NCI-H2029 (cell line): ENCODE data around the gene PRKCE.

Source experiments
- DNase-seq: peaks from one replicate; lab custom pipeline; 2025; lab: John Stamatoyannopoulos, UW

Gene PRKCE

DNA sequence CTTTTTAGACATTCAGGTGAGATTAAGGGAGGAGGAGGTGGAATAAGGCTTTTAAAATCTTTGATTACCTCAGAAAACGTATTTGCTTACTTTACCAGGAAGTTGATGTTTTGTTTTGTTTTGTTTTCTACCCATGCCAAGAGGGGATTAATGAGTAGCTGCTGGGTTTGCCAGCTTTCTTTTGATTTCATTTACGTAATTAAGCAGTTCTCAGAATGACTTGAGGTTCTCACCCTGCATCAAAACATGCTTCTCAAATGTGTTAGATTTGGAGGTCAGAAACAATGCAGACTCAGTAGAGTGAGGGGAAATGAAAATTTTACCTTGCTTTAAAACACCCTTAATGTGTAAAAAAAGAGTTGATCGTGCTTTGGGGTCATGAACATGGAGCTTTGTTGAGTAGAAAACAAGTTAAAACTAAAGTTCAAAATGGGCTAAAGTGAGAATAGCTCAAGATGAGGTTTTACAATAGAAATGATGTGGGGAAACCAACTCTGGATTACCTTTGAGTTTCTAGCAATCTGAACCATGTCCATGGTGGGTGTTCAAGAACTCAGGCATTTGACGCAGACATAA, 428.6 kb downstream of the PRKCE start:
- no peak for DNase-seq

DNA sequence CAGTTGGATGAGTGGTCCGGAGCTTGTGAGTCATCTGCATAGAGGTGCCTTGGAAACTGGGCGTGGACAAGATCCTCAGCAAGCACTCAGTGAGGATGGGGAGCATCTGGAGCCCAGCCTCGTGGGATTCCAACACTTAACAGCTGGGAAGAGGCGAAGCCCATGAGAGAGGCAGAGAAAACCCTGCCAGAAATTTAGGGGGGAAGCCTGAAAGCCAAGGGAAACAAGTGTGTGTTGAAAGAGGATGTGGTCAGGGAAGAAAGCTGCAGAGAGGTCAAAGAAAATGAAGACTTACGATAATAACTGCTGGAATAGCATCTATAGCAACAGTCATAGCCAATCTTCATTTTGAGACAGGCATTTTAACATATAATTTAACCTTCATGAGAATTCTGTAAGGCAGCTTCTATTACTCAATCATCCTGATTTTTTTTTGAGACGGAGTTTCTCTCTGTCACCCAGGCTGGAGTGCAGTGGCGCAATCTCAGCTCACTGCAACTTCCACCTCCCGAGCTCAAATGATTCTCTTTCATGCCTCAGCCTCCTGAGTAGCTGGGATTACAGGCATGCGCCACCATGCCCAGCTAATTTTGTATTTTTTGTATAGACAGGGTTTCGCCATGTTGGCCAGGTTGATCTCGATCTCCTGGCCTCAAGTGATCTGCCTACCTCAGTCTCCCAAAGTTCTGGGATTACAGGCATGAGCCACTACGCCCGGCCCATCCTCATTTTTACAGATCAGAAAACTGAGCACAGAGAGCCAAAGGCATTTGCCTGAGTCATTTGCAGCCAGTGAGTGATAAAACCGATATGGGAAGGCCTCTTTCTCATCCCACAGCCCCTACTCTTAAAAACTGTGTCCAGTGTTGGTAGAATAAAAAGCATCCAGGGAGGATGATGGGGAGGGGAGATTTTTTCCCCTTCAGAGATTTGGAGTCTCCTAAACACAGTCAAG, 431.3 kb downstream of the PRKCE start:
- no peak for DNase-seq

DNA sequence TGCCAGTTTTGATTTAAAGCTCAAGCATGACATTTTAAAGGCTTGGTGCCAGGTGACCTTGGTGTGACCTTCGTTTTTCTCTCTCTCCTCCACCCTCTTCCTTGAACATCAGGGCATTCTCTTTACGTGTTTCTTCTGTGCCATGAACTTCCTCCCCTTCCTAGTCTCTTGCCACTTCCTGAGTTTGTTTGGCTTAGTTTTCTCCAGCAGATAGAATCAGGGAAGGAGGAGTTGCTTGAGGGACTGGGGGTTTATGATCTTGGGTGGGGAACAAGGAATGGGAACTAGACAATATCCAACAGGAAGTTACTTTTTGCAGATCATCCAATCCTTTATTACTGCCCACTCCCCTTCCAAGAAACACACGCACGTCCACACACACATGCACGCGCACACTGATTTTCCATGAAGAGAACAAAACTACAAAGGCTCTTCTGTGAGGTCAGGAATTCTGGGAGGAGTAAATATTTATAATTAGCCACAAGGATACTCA, 435.1 kb downstream of the PRKCE start:
- no peak for DNase-seq

DNA sequence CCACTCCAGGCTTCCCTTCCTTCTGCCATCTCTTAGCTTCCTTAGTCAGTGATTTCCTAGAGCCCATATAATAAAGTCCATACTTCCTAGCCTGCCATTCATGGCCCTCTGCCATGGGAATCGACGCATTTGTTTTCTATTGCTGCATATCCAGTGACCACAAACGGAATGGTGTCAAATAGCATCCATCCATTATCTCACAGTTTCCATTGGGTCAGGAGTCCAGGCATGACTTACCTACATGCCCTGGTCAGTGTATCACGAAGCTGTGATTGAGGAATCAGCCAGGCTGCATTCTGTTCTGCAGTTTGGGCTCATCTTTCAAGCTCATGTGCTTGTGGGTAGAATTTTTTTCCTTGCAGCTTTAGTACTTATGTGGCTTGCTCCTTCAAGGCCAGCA, 436.0 kb downstream of the PRKCE start:
- no peak for DNase-seq

DNA sequence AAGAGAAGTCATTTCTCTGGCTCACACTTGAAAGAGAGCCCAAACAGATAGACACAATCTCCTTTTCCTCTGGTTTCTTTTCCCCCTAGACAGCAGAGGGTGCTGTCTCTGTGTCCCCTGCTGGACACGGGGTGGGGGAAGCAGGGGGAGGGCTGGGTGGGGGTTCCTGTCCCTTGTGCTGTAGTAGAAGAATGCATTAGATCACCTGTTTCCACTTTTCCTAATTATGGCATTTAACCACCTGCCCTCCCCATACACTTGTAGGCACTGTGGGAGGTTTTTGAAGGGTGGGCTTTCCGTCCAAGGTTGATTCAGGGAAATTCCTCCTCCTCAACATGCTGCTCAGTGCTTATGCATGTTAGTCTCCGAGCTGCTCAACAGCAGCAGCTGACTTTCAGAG, 439.5 kb downstream of the PRKCE start:
- DNase-seq: no peak

DNA sequence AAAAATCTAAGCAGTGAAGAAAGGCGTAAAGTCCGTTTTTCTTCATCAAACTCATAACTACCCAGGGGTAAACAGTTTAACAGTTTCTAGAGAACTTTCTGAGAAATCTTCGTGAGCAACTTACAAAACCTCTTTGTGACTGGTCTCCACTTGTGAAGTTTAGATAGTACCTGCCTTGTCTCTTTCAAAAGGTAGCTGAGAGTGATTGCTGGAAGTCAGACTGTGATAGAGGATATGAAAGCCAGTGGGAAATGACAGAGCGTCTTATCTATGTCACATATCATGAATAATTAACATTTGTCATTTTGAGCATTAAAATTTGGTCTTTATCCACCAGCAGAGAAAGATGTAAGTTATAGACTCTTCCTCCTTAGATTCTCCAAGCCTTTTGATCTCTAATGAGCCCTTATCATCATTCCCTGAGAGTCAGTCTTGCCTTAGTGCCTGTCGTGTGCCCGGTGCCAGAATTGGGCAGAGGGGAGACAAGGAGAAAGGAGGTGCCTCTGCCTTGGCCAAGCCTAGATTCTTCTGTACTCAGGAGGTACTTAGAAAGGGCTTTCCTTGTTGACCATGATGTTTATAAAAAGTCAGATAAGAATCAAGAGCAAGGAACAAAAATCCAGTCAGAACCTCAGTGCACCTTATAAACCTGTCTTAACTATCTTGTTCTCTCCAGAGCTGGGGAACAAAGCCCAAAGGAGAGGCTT, 440.6 kb downstream of the PRKCE start:
- DNase-seq: no peak

DNA sequence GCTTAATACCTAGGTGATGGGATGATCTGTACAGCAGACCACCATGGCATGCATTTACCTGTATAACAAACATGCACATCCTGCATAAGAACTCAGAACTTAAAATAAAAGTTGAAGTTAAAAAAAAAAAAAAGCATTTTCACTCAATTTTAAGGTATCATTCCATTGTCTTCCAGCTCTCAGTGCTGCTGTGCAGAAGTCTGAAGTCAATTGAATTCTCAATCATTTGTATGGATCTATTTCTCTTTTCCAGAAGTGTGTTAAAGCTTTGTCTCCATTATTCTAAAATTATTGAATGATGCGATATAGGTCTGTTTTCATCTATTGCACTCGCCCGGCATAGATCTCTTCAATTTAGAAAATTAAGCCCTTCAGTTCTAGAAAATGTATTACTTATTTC, 443.2 kb downstream of the PRKCE start:
- no peak for DNase-seq

DNA sequence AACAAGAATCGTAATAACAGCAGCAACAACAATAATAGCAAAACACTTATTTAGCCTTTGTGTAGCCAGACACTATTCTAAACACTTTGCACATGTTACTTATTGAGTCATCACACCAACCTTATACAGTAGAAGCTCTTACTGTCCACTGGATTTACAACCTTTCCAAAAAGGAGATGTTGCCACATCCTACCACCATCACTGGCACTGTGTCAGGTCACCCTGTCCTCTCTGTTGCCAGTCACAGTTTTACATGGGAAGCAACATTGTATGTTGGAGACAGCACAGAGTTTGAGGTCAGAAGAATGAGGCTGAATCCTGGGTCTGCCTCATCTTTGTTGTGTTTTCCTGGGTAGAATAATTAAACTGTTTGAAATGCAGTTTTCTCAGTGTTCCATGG, 444.4 kb downstream of the PRKCE start:
- no peak for DNase-seq

DNA sequence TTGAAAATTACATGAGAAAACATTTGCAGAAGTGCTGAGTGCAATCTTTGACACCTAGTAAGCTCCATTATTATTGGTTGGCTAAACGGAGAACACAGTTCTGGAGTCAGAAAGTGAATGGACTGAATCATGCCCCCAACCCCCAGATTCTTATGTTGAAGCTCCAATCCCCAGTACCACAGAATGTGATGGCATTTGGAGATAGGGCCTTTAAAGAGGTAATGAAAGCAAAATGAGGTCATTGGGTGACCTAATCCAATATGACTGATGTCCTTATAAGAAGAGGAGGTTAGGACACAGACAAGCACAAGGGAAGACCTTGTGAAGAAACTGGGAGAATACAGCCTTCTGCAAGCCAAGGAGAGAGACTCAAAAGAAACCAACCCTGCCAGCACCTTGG, 444.8 kb downstream of the PRKCE start:
- DNase-seq: no peak

DNA sequence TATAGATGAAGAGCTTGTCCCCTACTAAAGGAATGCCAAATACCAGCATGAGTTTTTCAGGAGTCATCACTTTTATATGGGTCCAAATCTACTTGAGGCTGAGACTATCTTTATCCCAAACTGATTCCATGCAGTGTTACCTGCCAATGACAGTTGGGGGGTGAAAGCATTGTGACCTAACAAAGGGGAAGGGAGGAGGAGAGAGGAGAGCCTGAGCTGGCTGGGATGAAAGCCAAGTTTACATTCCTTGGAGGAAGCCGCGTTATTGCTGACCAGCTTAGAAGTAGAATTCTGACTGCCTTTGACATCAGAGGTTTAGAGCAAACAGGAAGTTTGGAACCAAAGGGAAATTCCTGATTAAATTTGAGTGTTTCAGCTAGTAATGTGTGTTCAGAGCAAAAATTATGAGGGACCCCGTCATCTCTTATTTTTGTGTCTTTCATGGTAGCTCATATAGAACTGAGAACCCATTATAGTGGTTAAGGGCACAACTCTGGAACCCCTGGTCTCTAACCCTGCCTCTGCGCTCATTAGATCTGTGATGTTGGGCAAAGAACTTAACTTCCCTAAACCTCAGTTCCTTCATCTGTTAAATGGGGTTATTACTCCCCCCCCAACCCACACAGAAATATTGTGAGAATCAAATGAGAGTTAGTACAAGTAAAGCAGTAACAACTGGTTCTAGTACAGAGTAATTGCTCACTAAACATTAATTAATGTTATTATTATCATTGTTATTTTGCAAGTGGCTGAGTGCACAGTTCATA, 446.4 kb downstream of the PRKCE start:
- DNase-seq: peak; percentile 10

DNA sequence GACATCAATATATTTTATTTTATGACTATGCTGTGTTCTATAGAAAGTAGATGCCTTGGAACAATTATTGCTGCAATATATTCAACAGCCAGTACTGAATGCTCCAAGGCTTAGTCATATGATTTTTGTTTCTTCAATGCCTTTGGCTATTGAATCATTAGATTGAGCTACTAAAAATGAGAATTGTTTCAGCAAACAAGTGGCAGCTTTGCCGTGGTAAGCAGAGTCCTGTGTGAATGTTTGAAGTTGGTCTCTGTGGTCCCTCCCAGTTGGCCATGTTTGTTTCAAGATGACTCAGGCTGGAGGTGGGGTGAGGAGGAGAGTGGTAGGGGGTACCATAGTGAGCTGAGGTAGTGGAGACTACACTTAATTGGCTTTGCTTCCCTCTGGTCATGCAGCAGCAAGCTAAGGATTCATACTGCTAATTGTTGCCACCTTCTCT, 447.2 kb downstream of the PRKCE start:
- DNase-seq: no peak

DNA sequence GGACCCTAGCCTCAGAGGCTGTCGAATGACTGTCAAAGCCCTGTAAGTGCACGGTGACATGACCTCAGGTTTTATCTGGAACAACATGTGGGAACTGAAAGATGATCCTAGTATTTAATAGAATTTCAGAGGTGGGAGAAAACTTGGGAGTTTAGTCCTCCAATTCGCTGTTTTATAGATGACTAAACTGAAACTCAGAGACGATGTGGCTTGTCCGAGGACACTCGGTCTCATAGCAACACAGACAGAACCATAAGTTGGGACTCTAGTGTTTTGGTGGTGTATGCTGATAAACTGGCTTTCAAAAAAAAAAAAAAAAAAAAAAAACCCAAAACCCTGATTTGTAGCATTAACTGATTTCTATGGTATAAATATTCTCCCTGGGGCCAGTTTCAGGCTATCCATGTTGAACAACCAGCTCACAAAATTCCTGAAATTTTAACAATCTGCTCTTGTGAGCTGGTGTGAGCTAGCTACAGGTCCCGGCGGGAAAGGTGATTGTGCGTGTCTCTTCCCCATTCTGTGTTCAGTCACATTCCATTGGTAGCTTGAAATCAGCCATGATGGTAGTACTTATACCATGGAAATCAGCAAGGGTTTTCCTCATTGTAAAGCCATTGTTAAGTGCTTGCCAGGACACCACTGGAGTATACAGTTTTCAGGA, 450.2 kb downstream of the PRKCE start:
- no peak for DNase-seq

DNA sequence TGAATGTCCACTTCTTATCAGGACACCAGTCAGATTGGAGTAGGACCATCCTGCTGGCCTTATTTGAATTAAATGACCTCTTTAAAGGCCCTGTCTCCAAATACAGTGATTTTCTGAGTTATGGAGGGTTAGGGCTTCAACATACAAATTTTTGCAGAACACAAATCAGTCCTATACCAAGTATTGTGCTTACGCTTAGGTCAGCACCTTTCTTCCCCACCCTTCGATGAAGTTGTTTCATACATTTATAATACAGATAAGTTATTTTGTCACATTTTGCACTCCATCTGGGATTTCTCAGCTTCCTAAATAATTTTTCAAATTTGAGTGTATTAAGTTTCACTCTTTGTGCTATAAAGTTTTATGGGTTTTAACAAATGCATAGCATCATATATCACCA, 455.2 kb downstream of the PRKCE start:
- DNase-seq: no peak

DNA sequence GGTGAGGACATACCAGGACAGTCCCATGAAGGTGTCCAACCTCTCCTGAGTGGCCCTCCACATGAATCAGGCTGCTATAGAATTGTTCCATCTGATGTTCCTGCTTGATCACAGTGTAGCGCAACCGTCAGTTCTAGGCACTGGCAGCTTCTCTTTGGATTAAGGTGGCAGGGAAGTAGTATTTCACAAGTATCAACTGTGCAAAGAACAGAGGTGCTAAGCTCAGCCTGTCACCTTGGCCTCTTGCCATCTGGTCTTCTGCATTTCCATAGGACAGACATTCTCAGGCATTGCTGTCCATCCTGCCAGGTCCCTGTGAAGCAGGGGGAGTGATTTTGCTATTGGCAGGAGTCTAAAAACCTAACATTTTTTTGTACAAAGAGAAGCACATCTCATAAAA, 463.5 kb downstream of the PRKCE start:
- DNase-seq: no peak

DNA sequence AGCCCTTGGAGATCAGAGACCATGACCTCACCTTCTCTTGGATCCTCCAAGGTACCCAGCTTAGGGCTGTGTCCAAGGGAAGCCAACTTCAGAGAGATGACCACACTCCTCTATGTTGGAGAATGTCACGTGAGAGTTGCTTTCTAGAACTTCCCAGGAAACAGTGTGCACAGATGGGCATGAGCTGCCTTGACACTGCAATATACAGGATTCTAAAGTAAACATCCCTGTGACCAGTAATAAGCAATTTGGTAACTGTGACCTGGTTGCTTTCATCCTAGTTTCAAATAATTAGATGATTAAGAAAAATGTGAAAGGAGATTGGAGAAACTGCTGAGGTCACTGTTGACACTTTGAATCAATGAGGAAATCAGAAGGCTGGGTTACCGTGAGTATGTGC, 464.7 kb downstream of the PRKCE start:
- no peak for DNase-seq

DNA sequence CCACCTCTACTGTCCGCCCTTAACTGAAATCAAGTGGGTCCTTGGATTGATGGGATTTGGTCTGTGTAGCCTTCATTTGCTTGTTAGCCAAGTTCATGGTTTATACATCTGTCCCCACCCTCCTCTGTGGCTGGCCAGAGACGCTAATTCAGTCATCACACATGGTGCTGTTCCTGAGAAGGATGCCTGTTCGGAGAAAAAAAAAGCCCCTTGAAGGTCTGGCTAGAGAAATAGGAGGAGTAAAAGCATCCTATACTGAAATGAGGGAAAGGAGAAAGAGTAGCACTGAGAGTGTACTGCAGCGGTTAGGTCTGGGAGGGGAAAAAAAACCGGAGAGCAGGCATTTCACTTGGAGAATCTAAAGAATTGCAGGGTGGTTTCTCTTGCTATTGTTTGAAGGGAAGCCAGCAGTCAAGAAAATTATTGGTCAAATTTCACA, 465.1 kb downstream of the PRKCE start:
- DNase-seq: no peak

DNA sequence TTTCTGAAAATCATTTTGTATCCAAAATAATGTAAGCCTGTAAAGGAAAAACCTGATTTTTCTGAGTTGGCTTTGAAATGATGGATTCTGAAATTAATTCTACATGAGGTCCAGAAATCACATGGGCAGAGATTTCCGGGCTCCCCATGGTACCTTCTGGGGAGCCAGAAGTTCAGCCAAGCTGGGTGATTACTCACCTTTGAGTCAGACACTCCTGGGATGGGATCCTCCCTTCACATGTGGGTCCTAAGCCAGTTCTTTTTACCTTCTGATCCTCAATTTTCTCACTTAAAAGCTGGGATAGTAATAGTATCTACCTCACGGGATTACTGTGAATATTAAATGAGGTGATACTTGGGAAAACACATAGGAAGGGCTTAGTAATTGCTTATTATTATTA, 465.9 kb downstream of the PRKCE start:
- no peak for DNase-seq

DNA sequence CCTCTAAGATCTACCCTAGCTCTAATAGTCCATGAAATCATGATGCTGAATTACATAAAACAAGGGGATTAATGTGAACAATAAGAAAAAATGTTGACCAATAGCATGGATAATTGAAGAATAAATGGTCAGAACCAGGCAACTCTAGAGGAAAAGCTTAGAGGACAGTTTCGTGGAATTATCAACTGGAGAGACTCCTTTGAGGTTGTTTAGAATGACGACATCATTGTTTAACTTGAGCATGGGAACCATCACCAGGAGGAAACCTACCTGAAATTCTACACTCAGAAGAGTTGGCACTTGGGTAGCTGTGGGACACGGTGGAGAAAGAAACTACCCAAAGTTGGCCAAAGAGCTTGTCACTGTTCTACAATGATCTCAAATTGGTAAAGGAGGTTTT, 466.5 kb downstream of the PRKCE start:
- DNase-seq: no peak

DNA sequence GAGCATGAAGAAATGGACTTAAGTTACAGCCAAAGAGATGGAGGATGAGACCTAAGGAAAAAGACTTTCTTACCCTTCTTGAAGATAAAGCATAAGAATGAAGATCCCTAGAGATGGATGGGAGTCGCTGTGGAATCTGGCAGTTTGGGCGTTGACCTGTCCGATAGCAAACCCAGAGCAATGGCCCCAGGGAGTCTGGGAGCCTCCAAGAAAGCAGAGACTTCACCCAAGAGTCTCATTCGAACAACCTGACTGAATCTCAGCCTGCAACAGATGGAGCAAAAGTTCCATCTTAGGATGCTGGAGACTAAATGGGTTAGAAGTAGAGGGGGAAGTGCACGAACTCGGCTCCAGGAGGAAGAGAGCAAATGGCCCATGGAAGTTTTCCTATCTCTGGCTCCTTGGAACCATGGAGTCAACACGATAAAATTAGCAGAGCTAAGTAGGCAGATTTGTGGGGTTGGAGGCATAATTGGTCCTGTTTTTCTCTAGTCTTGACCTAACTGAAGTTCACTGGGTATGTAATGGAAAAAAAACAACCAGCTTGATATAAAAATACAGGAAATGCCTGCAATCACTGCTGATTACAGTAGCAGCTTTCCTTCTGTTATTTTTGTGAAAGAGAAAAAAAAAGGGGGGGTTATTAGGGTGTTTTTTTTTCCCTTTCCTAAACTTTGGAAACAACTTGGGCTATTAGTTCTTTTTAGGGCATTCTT, 467.3 kb downstream of the PRKCE start:
- DNase-seq: no peak

DNA sequence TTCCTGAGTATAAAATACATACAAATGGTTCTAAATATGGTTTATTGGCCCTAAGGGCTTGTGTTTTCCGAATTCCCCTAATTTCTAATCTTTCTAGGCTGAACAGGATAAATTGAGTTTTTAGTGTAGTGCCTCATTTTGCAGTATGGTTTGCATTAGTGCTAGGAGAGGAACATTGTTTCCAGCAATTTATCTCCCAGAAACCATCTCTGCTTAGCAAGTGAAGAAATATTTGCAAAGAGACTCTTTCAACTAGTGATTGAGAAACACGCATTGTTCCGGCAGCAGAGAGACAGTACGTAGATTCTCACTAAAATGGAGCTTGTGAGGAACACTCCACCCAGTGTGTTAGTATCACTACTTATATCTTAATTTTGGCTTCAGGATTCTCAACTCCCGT, 468.0 kb downstream of the PRKCE start:
- DNase-seq: no peak
